ENCODE results near the gene DAP. TPM values are rescaled to one million over a fixed set of nuclear protein-coding genes. Genes with fewer than 3 reads are reported as not detected.
A peak's percentile ranks its signal among the peaks of the same experiment; 100 is the strongest.

The DAP gene
- total and polyA plus RNA-seq, 2 of the 13 experiments (the other 11 are each of a cell fraction or from before 2014, with no cell fraction given): 22.0 to 57.5 TPM

GRCh38 chr5:10734832-10735523 is 26.1 kb downstream of the DAP start:
- H3K9me3 ChIP-seq (ENCODE audit: low read length): no peaks in the 10 kb centered on the region
- H3K27me3 ChIP-seq (ENCODE audit: control insufficient read depth in 1 of 2, insufficient read depth in 2 of 2, low read length in 2 of 2): no peaks in the 10 kb centered on the region
- H3K4me1 ChIP-seq (ENCODE audit: insufficient read depth, low read length): peaks cover 7% of the 10 kb centered on the region; the same call in 1 of the 2 replicates
- H3K79me2 ChIP-seq (ENCODE audit: insufficient read depth, low read length): peaks cover 17% of the 10 kb centered on the region
- ChIA-PET CTCF (ENCODE audit: low intra/inter-chr PET ratio, low total read pairs) (no interaction called here), POLR2A (no interaction called here)
- no peak overlapping the region for H3K9ac ChIP-seq (ENCODE audit: insufficient read depth, low read depth, low read length)
- H4K20me1 ChIP-seq (ENCODE audit: insufficient read depth, low read length): peaks cover 12% of the 10 kb centered on the region; the same call in 1 of the 2 replicates
- BruUV-seq (replicated peaks): no TSS peak
- no peak overlapping the region for H3K27ac ChIP-seq (ENCODE audit: extremely low read length, insufficient read depth, low read length)
- H3K4me2 ChIP-seq (ENCODE audit: low read depth, low read length): no peak overlapping the region
- 0 out of 2 replicates have a peak, but pooled peaks have one; percentile 3 for TF ChIP-seq MAFF (IDR thresholded peaks at IDR 0.05; ENCODE audit: low read depth, low read length)
- TF ChIP-seq DR1 (CRISPR knock-in tag; IDR thresholded peaks at IDR 0.05): no peak
- ATAC-seq (no peak), FAIRE-seq (no peak), DNase-seq (ENCODE audit: low spot score) (no peak)
- WGBS (ENCODE audit: low lambda C conversion rate): 86% methylated on average over 8 of the region's 8 CpGs
- in situ Hi-C loops (cut with HindIII; ENCODE audit: extremely low pct_ligation_motif_present, low pct_unique_long_range_greater_than_20kb): no loop called here
- no peak overlapping the region for H2AFZ ChIP-seq (ENCODE audit: low read length)
- peaks cover 18 to 68% of the 10 kb centered on the region in 2 experiments for H3K36me3 ChIP-seq (replicated peaks in 1 of 2; ENCODE audit: control insufficient read depth in 1 of 2, insufficient read depth in 2 of 2, low read length in 2 of 2)
- intact Hi-C loops (cut with micrococcal nuclease; ENCODE audit: unreplicated experiment): no loop called here
- no peak overlapping the region for H3K4me3 ChIP-seq (replicated peaks in 1 of 3; ENCODE audit: insufficient read depth in 1 of 3, low read depth in 2 of 3, low read length in 3 of 3)

GRCh38 chr5:10734037-10734709 is 26.9 kb downstream of the DAP start:
- Histone ChIP-seq H3K36me3 (replicated peaks in 1 of 2; ENCODE audit: control insufficient read depth in 1 of 2, insufficient read depth in 2 of 2, low read length in 2 of 2) (peaks cover 16 to 71% of the 10 kb centered on the region in 2 experiments), H3K4me3 (replicated peaks in 1 of 3; ENCODE audit: insufficient read depth in 1 of 3, low read depth in 2 of 3, low read length in 3 of 3) (no peak overlapping the region), H3K27ac (ENCODE audit: extremely low read length, insufficient read depth, low read length) (no peak overlapping the region), H2AFZ (ENCODE audit: low read length) (no peak overlapping the region), H3K27me3 (ENCODE audit: control insufficient read depth in 1 of 2, insufficient read depth in 2 of 2, low read length in 2 of 2) (no peaks in the 10 kb centered on the region), H4K20me1 (ENCODE audit: insufficient read depth, low read length) (peaks cover 12% of the 10 kb centered on the region; the same call in 1 of the 2 replicates), H3K4me1 (ENCODE audit: insufficient read depth, low read length) (peaks cover 7% of the 10 kb centered on the region; the same call in 1 of the 2 replicates), H3K4me2 (ENCODE audit: low read depth, low read length) (no peak overlapping the region), H3K79me2 (ENCODE audit: insufficient read depth, low read length) (peaks cover 12% of the 10 kb centered on the region), H3K9ac (ENCODE audit: insufficient read depth, low read depth, low read length) (no peak overlapping the region), H3K9me3 (ENCODE audit: low read length) (no peaks in the 10 kb centered on the region)
- FAIRE-seq (no peak), ATAC-seq (no peak), DNase-seq (ENCODE audit: low spot score) (no peak)
- POLR2A ChIA-PET: no interaction called here
- CTCF ChIA-PET (ENCODE audit: low intra/inter-chr PET ratio, low total read pairs): no interaction called here
- BruUV-seq (replicated peaks): no TSS peak
- in situ Hi-C loops (cut with HindIII; ENCODE audit: extremely low pct_ligation_motif_present, low pct_unique_long_range_greater_than_20kb) (no loop called here), intact Hi-C loops (cut with micrococcal nuclease; ENCODE audit: unreplicated experiment) (no loop called here)
- WGBS (ENCODE audit: low lambda C conversion rate): 90% methylated on average over 11 of the region's 11 CpGs
- TF ChIP-seq MXD3 (CRISPR knock-in tag; IDR thresholded peaks at IDR 0.05): no peak

Measured in HepG2 (cell line).